C4-2B (cell line): ENCODE results near the gene KLF16.

ENCODE experiments used
- ZFX ChIP-seq: fragments of 450-650 bp; IDR thresholded peaks from 2 replicates; pipeline ENCODE4 v1.6.1; 2017
- TF ChIP-seq, protein P1 (sequence below): fragments of 450-650 bp; conservative IDR thresholded peaks from 2 replicates; pipeline ENCODE4 v1.5.1; 2017; ENCODE audit warnings: mild to moderate bottlenecking

DNA sequence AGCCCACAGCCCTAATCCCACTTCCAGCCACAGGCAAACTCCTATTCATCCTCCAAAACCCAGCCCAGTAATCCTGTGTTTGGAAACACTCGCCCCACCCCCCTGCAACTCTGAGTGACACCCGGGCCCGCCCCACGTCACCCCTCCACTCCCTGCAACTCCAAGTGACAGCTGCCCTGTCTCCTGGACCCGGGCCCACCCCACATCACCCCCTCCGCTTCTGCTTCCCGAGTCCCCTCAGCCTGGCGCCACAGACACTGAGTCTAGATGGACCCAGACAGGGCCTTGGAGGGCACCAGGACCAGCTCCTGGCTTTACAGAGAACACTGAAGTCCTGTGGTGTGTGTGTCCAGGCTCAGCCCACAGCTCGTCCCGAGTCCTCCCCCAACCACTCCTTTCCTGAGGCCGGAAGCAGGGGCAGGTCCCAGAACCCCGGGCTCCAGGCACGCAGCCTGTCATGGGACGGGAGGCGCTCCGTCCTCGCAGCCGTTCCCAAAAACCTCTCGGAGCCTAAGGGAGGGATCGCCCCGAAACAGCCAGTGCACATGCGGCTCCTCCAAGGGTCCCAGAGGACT lies 22.8 kb downstream of the KLF16 start:
- TF ChIP-seq, protein P1, sequence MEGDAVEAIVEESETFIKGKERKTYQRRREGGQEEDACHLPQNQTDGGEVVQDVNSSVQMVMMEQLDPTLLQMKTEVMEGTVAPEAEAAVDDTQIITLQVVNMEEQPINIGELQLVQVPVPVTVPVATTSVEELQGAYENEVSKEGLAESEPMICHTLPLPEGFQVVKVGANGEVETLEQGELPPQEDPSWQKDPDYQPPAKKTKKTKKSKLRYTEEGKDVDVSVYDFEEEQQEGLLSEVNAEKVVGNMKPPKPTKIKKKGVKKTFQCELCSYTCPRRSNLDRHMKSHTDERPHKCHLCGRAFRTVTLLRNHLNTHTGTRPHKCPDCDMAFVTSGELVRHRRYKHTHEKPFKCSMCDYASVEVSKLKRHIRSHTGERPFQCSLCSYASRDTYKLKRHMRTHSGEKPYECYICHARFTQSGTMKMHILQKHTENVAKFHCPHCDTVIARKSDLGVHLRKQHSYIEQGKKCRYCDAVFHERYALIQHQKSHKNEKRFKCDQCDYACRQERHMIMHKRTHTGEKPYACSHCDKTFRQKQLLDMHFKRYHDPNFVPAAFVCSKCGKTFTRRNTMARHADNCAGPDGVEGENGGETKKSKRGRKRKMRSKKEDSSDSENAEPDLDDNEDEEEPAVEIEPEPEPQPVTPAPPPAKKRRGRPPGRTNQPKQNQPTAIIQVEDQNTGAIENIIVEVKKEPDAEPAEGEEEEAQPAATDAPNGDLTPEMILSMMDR, result no peak
- TF ChIP-seq ZFX, result no peak
